Liver (tissue), 9 donors: ENCODE data around the gene TEX29. TPM values are rescaled to one million over a fixed set of nuclear protein-coding genes. Genes with fewer than 3 reads are reported as not detected.

ENCODE experiments used
- DNase-seq: peaks from one replicate; pipeline ENCODE4 v3.0.0-alpha.2; 2017; ENCODE audit warnings: low spot score
- H3K27ac ChIP-seq, 2 donors: one replicate each; pipeline ENCODE4 v1.7.0; 2013; ENCODE audit warnings: inconsistent platforms in 2 of 2, low read length in 2 of 2, control low read depth in 1 of 2, low read depth in 1 of 2, mild to moderate bottlenecking in 1 of 2
- H3K27me3 ChIP-seq, 4 donors: one replicate each; pipeline versions ENCODE4 v1.6.1 to v1.7.0; 2013; ENCODE audit warnings: low read length in 3 of 4, inconsistent platforms in 1 of 4, mild to moderate bottlenecking in 1 of 4, moderate library complexity in 1 of 4; ENCODE audit not compliant: control insufficient read depth in 4 of 4, insufficient read depth in 4 of 4
- H3K36me3 ChIP-seq, 4 donors: one replicate each; pipeline versions ENCODE4 v1.6.1 to v1.7.0; 2013; ENCODE audit warnings: low read length in 3 of 4, mild to moderate bottlenecking in 3 of 4, low read depth in 1 of 4, moderate library complexity in 1 of 4; ENCODE audit not compliant: control insufficient read depth in 4 of 4, insufficient read depth in 3 of 4
- H3K4me1 ChIP-seq, 4 donors: one replicate each; pipeline versions ENCODE4 v1.6.1 to v1.7.0; 2013; ENCODE audit warnings: low read length in 3 of 4, mild to moderate bottlenecking in 3 of 4, moderate library complexity in 1 of 4; ENCODE audit not compliant: control insufficient read depth in 4 of 4, insufficient read depth in 4 of 4
- H3K4me3 ChIP-seq, 3 donors: one replicate each; pipeline versions ENCODE4 v1.6.1 to v1.7.0; 2013; ENCODE audit warnings: low read length in 3 of 3, control low read depth in 1 of 3, low read depth in 1 of 3, mild to moderate bottlenecking in 1 of 3
- H3K9ac ChIP-seq, 2 donors: one replicate each; pipeline ENCODE4 v1.7.0; 2013; ENCODE audit warnings: low read length in 2 of 2, mild to moderate bottlenecking in 2 of 2, moderate library complexity in 2 of 2, control low read depth in 1 of 2, low read depth in 1 of 2
- H3K9me3 ChIP-seq, 4 donors: one replicate each; pipeline versions ENCODE4 v1.6.1 to v1.7.0; 2013; ENCODE audit warnings: low read length in 3 of 4; ENCODE audit not compliant: control insufficient read depth in 4 of 4
- EGR1 ChIP-seq, 2 donors: IDR thresholded peaks; 2 replicates each; pipeline ENCODE4 v1.6.1; 2016 to 2018; ENCODE audit warnings: antibody characterized with exemption in 2 of 2, low read depth in 2 of 2
- FOXA1 ChIP-seq: IDR thresholded peaks from 2 replicates; pipeline ENCODE4 v1.6.1; 2016; ENCODE audit warnings: antibody characterized with exemption
- FOXA2 ChIP-seq: IDR thresholded peaks from 2 replicates; pipeline ENCODE4 v1.6.1; 2016; ENCODE audit warnings: antibody characterized with exemption
- GABPA ChIP-seq, 2 donors: IDR thresholded peaks in 1 of 2; conservative IDR thresholded peaks in 1 of 2; 2 replicates each; pipeline ENCODE4 v1.6.1; 2016; ENCODE audit warnings: antibody characterized with exemption in 2 of 2, mild to moderate bottlenecking in 1 of 2, moderate library complexity in 1 of 2
- HNF4A ChIP-seq, 2 donors: conservative IDR thresholded peaks; 2 replicates each; pipeline ENCODE4 v1.6.1; 2016; ENCODE audit warnings: antibody characterized with exemption in 2 of 2, mild to moderate bottlenecking in 2 of 2
- HNF4G ChIP-seq: IDR thresholded peaks from 2 replicates; pipeline ENCODE4 v1.6.1; 2016; ENCODE audit warnings: antibody characterized with exemption
- JUND ChIP-seq, 2 donors: IDR thresholded peaks; 2 replicates each; pipeline ENCODE4 v1.6.1; 2016; ENCODE audit warnings: antibody characterized with exemption in 2 of 2
- NR2F2 ChIP-seq: IDR thresholded peaks from 2 replicates; pipeline ENCODE4 v1.6.1; 2016; ENCODE audit warnings: antibody characterized with exemption
- RAD21 ChIP-seq, 2 donors: IDR thresholded peaks; 2 replicates each; pipeline ENCODE4 v1.6.1; 2016; ENCODE audit warnings: antibody characterized with exemption in 2 of 2, mild to moderate bottlenecking in 2 of 2
- RXRA ChIP-seq, 2 donors: IDR thresholded peaks; 2 replicates each; pipeline ENCODE4 v1.6.1; 2017 to 2018; ENCODE audit warnings: antibody characterized with exemption in 2 of 2, mild to moderate bottlenecking in 1 of 2
- SP1 ChIP-seq: IDR thresholded peaks from 2 replicates; pipeline ENCODE4 v1.6.1; 2018; ENCODE audit warnings: antibody characterized with exemption, mild to moderate bottlenecking
- TAF1 ChIP-seq: conservative IDR thresholded peaks from 2 replicates; pipeline ENCODE4 v1.6.1; 2016; ENCODE audit warnings: antibody characterized with exemption, mild to moderate bottlenecking
- YY1 ChIP-seq: IDR thresholded peaks from 2 replicates; pipeline ENCODE4 v1.6.1; 2016; ENCODE audit warnings: antibody characterized with exemption, mild to moderate bottlenecking
- WGBS: extraction: QIAGEN DNeasy Blood & Tissue Kit; methylation state at CpG from one replicate; pipeline ENCODE4 v1.1.7; 2013; 5-methylcytosine and 5-hydroxymethylcytosine counted together
- polyA plus RNA-seq, 2 donors: library from polyadenylated mRNA; stranded (reverse) in 1 of 2; unstranded in 1 of 2; fragments of 200-250 nt in 1 of 2; fragments of >200 nt in 1 of 2; fragmentation: Nextera tagmentation in 1 of 2; extraction: Ambion mirVana in 1 of 2; gene quantifications; one replicate each; pipeline versions ENCODE4 v1.2.1 to v1.2.3, GENCODE V29; 2013 to 2015
- total RNA-seq, 2 donors: library from RNA; depleted of rRNA; stranded (reverse); fragments of >200 nt; gene quantifications; one replicate each; pipeline ENCODE4 v1.2.3, GENCODE V29; 2014
- TF ChIP-seq, protein P1 (sequence below): IDR thresholded peaks from 2 replicates; pipeline ENCODE4 v1.6.1; 2016; ENCODE audit warnings: antibody characterized with exemption
- TF ChIP-seq, protein P2 (sequence below): fragments of 150-350 bp; IDR thresholded peaks from 2 replicates; pipeline ENCODE4 v1.5.1; 2017; ENCODE audit warnings: improper control_type of control experiment, low read depth, low read length; ENCODE audit not compliant: missing input control
- TF ChIP-seq, protein P3 (sequence below): IDR thresholded peaks from 2 replicates; pipeline ENCODE4 v1.6.1; 2016; ENCODE audit warnings: antibody characterized with exemption, mild to moderate bottlenecking
- TF ChIP-seq, protein P4 (sequence below): IDR thresholded peaks from 2 replicates; pipeline ENCODE4 v1.6.1; 2016; ENCODE audit warnings: antibody characterized with exemption
- TF ChIP-seq, protein P5 (sequence below): IDR thresholded peaks from 2 replicates; pipeline ENCODE4 v1.6.1; 2016; ENCODE audit warnings: antibody characterized with exemption
- donor health status: healthy.
- donor health status: healthy.
- donor health status: healthy.
- donor health status: healthy.
- donor health status: healthy.

TEX29 gene
- total and polyA plus RNA-seq, 4 donors = 0.17 TPM; not detected in 3

DNA sequence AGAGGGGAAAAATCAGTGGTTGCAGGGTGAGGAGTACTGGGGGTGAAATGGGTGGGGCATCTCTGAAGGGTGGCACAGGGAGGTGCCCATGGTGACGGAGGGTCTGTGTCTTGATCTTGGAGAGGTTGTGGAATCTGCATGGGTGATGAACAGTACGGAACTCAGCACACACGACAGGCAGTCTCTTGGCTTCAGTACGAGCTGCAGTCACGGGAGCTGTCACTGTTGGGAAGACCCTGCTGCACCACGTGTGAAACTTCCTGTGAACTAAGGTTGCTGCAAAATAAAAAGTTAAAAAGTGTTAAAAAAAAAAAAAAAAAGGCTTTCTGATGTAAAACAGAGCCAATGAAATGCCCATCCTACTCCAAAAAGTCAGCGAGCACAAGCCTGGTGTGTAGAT, 34.3 kb downstream of the TEX29 start:
- no peak for DNase-seq
- H3K36me3 ChIP-seq = no peaks in the 10 kb centered on the region

DNA sequence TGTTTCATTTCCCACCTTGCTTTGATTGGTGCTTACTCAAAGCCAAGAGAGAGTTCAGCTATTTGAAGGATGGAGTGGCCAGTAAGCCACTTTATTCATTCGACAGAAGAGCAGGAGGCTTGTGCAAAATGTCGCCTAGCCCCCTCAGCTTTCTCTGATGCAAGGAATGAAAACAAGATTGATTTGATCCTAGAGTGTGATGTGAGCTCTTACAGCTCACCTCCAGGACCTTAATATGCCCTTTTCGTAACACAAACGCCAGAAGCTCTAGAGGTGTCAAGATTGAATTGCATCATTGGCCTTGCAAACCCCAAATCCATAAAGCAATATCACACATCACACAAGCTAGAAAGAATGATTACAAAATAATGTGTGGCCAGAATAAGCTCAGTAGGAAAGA, 36.4 kb downstream of the TEX29 start:
- no peak overlapping the region for H3K9ac ChIP-seq
- no peaks in the 10 kb centered on the region for H3K9me3 ChIP-seq
- no peak overlapping the region for H3K4me3 ChIP-seq
- DNase-seq = no peak
- no peak overlapping the region for H3K27ac ChIP-seq
- H3K4me1 ChIP-seq = no peaks in the 10 kb centered on the region
- 74% methylated on average over 4 of the region's 4 CpGs for WGBS
- TF ChIP-seq HNF4A (conservative IDR thresholded peaks at IDR 0.05) (no peak), YY1 (no peak), RAD21 (IDR thresholded peaks at IDR 0.05) (no peak), RXRA (IDR thresholded peaks at IDR 0.05) (no peak), FOXA2 (no peak), HNF4G (no peak), SP1 (no peak), GABPA (IDR thresholded peaks at IDR 0.05 in 1 of 2, conservative IDR thresholded peaks at IDR 0.05 in 1 of 2) (no peak), EGR1 (IDR thresholded peaks at IDR 0.05; ENCODE audit: low read depth in 2 of 2) (no peak), JUND (IDR thresholded peaks at IDR 0.05) (no peak), NR2F2 (no peak), TAF1 (no peak), FOXA1 (no peak)
- TF ChIP-seq, protein P1, sequence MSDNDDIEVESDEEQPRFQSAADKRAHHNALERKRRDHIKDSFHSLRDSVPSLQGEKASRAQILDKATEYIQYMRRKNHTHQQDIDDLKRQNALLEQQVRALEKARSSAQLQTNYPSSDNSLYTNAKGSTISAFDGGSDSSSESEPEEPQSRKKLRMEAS = no peak
- TF ChIP-seq, protein P2, sequence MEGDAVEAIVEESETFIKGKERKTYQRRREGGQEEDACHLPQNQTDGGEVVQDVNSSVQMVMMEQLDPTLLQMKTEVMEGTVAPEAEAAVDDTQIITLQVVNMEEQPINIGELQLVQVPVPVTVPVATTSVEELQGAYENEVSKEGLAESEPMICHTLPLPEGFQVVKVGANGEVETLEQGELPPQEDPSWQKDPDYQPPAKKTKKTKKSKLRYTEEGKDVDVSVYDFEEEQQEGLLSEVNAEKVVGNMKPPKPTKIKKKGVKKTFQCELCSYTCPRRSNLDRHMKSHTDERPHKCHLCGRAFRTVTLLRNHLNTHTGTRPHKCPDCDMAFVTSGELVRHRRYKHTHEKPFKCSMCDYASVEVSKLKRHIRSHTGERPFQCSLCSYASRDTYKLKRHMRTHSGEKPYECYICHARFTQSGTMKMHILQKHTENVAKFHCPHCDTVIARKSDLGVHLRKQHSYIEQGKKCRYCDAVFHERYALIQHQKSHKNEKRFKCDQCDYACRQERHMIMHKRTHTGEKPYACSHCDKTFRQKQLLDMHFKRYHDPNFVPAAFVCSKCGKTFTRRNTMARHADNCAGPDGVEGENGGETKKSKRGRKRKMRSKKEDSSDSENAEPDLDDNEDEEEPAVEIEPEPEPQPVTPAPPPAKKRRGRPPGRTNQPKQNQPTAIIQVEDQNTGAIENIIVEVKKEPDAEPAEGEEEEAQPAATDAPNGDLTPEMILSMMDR = no peak
- TF ChIP-seq, protein P3, sequence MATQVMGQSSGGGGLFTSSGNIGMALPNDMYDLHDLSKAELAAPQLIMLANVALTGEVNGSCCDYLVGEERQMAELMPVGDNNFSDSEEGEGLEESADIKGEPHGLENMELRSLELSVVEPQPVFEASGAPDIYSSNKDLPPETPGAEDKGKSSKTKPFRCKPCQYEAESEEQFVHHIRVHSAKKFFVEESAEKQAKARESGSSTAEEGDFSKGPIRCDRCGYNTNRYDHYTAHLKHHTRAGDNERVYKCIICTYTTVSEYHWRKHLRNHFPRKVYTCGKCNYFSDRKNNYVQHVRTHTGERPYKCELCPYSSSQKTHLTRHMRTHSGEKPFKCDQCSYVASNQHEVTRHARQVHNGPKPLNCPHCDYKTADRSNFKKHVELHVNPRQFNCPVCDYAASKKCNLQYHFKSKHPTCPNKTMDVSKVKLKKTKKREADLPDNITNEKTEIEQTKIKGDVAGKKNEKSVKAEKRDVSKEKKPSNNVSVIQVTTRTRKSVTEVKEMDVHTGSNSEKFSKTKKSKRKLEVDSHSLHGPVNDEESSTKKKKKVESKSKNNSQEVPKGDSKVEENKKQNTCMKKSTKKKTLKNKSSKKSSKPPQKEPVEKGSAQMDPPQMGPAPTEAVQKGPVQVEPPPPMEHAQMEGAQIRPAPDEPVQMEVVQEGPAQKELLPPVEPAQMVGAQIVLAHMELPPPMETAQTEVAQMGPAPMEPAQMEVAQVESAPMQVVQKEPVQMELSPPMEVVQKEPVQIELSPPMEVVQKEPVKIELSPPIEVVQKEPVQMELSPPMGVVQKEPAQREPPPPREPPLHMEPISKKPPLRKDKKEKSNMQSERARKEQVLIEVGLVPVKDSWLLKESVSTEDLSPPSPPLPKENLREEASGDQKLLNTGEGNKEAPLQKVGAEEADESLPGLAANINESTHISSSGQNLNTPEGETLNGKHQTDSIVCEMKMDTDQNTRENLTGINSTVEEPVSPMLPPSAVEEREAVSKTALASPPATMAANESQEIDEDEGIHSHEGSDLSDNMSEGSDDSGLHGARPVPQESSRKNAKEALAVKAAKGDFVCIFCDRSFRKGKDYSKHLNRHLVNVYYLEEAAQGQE = no peak
- TF ChIP-seq, protein P4, sequence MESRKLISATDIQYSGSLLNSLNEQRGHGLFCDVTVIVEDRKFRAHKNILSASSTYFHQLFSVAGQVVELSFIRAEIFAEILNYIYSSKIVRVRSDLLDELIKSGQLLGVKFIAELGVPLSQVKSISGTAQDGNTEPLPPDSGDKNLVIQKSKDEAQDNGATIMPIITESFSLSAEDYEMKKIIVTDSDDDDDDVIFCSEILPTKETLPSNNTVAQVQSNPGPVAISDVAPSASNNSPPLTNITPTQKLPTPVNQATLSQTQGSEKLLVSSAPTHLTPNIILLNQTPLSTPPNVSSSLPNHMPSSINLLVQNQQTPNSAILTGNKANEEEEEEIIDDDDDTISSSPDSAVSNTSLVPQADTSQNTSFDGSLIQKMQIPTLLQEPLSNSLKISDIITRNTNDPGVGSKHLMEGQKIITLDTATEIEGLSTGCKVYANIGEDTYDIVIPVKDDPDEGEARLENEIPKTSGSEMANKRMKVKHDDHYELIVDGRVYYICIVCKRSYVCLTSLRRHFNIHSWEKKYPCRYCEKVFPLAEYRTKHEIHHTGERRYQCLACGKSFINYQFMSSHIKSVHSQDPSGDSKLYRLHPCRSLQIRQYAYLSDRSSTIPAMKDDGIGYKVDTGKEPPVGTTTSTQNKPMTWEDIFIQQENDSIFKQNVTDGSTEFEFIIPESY = no peak
- TF ChIP-seq, protein P5, sequence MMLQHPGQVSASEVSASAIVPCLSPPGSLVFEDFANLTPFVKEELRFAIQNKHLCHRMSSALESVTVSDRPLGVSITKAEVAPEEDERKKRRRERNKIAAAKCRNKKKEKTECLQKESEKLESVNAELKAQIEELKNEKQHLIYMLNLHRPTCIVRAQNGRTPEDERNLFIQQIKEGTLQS = no peak
- no peaks in the 10 kb centered on the region for H3K27me3 ChIP-seq
- no peaks in the 10 kb centered on the region for H3K36me3 ChIP-seq

More for the DNA sequence above, 34.3 kb downstream of the TEX29 start:
- Histone ChIP-seq H3K9ac (no peak overlapping the region), H3K27me3 (no peaks in the 10 kb centered on the region), H3K4me3 (no peak overlapping the region), H3K4me1 (no peaks in the 10 kb centered on the region), H3K27ac (no peak overlapping the region), H3K9me3 (no peaks in the 10 kb centered on the region)
- WGBS = 70% methylated on average over 7 of the region's 7 CpGs
- TF ChIP-seq NR2F2 = no peak
- TF ChIP-seq FOXA2 = no peak
- TF ChIP-seq RXRA (IDR thresholded peaks at IDR 0.05) = no peak
- TF ChIP-seq, protein P2 = no peak
